ENCODE results near the gene STAT5B. TPM values are rescaled to one million over a fixed set of nuclear protein-coding genes. Genes with fewer than 3 reads are reported as not detected.
"Not testable (repeated sequence)": the region's sequence is repeated elsewhere in the genome, so short reads cannot be mapped to it uniquely, and the experiment has no call there.

Gene STAT5B
- total RNA-seq, 2 donors from 2014 or later: 42.4 to 46.2 TPM

- peak; percentile 45 to 59 for ATAC-seq
- intact Hi-C loops (cut with DNase I): no loop called here
- no peak for DNase-seq
These were observed 54.1 kb downstream of the STAT5B start for GRCh38 chr17:42221886-42222745.

DNA sequence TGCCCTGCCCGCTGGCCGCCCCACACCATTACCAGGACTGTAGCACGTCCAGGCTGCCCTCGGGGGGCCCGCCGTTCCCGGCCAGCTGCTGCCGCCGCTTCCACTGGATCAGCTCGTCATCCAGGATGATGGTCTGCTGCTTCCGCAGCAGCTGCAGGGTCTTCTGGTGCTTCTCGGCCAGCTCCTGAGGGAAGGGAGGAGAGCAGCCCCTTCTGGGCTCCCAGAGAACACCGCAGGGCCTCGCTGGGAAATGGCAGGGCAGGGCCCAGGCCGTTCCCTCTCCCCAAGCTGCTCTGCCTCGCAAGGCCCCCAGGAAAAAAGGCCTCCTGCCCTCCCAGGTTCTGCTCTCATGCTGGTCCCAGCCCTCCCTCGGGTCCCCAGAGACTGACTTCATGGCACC, 56.9 kb downstream of the STAT5B start:
- DNase-seq; ATAC-seq; intact Hi-C loops (cut with DNase I): not testable (repeated sequence)

- intact Hi-C loops (cut with DNase I): no loop called here
- ATAC-seq: no peak
- no peak for DNase-seq
These were observed 62.0 kb downstream of the STAT5B start for GRCh38 chr17:42214156-42214555.

DNA sequence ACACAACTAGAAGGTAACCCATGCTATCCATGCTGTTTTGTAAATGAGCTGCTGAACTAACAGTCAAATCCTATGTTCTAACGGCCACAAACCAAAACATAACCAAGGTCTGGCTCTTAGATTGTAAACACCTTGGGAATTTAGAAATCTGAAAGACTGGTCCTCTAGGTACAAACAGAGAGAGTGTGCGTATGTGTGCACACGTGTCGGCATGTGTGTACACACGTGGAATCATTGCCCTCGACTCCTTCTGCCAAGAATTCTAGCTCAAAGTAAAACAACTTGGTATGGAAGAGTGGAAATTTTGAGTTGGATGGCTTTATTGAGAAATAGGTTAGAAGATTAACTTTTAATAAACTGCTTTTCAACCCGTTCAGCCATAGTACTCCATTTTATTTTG, 63.8 kb downstream of the STAT5B start:
- intact Hi-C loops (cut with DNase I): no loop called here
- ATAC-seq (no peak), DNase-seq (no peak)

GRCh38 chr17:42211921-42212341, 64.3 kb downstream of the STAT5B start:
- ATAC-seq (peak; percentile 89 to 91), DNase-seq (peak; percentile 58)
- intact Hi-C loops (cut with DNase I): not testable (repeated sequence)

- ATAC-seq (no peak), DNase-seq (no peak)
- intact Hi-C loops (cut with DNase I): no loop called here
These were observed 66.1 kb downstream of the STAT5B start for GRCh38 chr17:42210046-42210445.

GRCh38 chr17:42206153-42206612, 70.0 kb downstream of the STAT5B start:
- intact Hi-C loops (cut with DNase I); ATAC-seq; DNase-seq: not testable (repeated sequence)

GRCh38 chr17:42203354-42203753, 72.8 kb downstream of the STAT5B start:
- no peak for ATAC-seq
- intact Hi-C loops (cut with DNase I): no loop called here
- DNase-seq: no peak

GRCh38 chr17:42202696-42203095, 73.5 kb downstream of the STAT5B start:
- intact Hi-C loops (cut with DNase I): no loop called here
- ATAC-seq (no peak), DNase-seq (no peak)

DNA sequence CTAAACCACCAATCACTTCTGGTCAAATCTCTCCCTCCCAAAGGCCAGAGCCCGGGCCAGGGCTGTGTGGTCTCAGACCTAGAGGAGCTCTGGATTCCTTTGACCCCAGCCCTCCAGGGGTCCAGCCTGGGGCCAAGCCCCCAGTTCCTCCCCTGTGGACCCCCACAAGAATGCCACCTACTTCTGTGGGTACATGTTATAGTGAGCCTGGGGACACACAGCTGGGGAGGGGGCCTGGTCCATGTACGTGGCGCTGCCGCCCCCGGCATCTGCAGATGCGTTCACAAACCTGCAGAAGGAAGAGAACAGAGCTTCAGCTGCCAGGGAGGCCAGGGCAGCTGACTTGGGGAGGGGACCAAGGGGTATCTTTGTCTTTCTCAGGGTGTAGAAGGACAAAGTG, 74.0 kb downstream of the STAT5B start:
- intact Hi-C loops (cut with DNase I): no loop called here
- DNase-seq: no peak
- ATAC-seq: no peak

GRCh38 chr17:42201458-42201772, 74.8 kb downstream of the STAT5B start:
- ATAC-seq (no peak), DNase-seq (no peak)
- intact Hi-C loops (cut with DNase I): no loop called here

DNA sequence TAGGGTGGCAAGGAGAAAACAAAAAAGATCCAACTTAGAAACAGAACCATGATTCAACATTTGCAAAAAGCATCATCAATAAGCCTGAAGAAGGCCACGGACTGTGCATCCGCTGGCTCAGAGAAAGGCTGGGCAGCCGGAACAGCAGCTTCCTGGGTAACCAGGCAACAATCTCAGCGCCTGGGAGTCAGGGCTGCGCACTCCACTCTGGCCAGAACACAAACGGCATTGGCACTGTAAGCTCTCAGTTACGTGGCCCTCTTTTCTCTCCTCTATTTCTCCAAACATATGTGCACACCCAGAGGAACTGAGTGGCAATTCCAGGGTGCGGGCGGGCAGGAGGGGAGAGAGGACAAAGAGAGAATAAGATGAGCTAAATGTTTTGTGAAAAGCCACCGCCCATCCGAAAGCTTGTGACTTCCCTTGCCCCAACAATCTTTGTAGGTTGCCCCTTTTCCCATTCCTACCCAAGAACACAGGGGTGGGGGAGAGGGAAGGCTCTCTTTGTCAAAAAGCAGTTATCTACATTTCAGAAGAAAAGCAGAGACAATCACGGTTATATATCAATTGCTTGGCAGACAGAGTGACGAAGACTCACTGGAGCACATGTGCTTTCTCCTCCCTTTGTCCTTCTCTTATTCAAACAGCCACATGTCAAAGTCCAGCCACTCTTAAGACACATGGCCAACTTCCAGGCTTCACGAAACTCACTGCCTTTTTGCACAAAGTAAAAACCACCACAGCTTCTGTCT, 75.3 kb downstream of the STAT5B start:
- intact Hi-C loops (cut with DNase I): no loop called here
- ATAC-seq (peak; percentile 91 to 94), DNase-seq (peak; percentile 77)

GRCh38 chr17:42199416-42200011, 76.7 kb downstream of the STAT5B start:
- intact Hi-C loops (cut with DNase I): no loop called here
- DNase-seq: no peak
- ATAC-seq: no peak

DNA sequence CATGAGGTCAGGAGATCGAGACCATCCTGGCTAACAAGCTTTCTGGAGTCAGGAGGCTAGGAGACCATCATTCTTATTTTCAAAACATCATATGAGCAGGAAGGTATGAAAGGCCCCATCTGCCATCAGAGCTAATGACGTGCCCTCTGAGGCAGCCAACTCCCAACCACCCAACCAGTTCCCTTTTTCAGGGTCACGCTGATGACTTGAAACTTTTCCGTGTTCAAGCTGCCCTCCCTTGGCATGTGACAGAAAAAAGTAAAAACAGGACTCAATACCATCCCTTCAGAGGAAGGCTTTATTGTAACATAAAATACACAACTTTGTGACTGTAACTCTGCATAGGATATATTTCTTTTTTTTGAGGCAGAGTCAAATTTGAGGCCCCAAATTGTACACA, 77.3 kb downstream of the STAT5B start:
- intact Hi-C loops (cut with DNase I): no loop called here
- no peak for ATAC-seq
- DNase-seq: no peak

DNA sequence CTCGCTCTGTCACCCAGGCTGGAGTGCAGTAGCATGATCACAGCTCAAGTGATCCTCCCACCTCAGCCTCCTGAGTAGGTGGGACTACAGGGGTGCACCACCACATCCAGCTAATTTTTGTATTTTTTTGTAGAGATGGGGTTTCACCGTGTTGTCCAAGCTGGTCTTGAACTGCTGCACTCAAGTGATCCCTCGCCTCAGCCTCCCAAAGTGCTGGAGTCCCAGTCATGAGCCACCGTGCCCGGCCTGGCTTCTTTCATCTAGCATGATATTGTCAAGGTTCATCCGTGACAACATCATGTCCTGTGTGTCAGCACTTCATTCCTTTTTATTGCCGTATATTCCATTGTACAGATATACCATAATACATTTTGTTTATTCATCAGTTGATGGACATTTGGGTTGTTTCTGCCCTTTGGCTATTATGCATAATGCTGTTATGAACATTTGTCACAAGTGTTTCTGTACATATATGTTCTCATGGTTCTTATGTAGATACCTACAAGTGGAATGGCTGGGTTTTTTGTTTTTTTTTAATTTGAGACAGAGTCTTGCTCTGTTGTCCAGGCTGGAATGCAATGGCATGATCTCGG, 78.5 kb downstream of the STAT5B start:
- intact Hi-C loops (cut with DNase I): no loop called here
- DNase-seq (no peak), ATAC-seq (no peak)

DNA sequence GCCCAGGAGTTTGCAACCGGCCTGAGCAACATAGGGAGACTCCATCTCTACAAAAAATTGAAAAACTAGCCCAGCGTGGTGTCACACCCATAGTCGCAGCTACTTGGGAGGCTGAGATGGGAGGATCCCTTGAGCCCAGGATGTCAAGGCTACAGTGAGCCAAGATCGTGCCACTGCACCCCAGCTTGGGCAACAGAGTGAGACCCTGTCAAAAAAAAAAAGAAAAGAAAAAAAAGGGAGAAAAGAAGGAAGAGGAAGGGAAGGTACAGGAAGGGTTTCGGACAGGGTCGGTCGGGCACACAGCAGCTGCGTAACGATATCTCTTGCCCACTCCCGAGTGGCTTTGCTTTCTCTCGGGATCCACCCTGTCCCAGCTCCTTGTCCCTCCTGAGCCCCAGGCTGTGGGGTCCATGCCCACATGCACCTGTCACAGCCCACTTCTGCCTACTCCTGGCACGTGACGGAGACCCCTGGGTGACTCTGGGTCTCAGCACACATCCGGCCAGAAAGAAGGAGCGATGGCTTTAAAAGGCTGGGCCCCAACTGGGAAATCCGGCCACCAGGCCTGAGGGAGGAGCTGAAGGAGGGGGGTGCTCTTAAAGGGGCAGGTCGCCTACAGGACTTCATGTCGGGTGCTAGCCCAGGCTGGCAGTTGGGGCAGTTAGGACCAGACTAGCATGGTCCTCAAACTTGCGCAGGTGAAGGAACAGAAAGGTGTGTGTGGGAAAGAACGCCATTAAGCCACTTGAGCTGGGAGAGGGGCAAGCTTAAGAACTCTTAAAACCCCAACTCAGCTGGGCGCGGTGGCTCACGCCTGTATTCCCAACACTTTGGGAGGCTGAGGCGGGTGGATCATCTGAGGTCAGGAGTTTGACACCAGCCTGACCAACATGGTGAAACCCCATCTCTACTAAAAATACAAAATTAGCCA, 82.0 kb downstream of the STAT5B start, which contains the start of gene GHDC:
Gene GHDC (minus strand): TSS at position 526 of the 931 bp plus-strand sequence. CDS start 913 bp downstream, outside the sequence.
- intact Hi-C loops (cut with DNase I): no loop called here
- ATAC-seq (peak; percentile 95 to 97), DNase-seq (peak; percentile 87)

- no peak for DNase-seq
- no peak for ATAC-seq
- intact Hi-C loops (cut with DNase I): no loop called here
These were observed 82.8 kb downstream of the STAT5B start for GRCh38 chr17:42193216-42193968.
